ENCODE measurements around the gene BACH2.

The BACH2 gene

GRCh38 chr6:90107371-90107770 is 189.3 kb downstream of the BACH2 start:
- no peaks in the 10 kb centered on the region for H4K20me1 ChIP-seq (ENCODE audit: low read depth, low read length)
- no peaks in the 10 kb centered on the region for H3K9me3 ChIP-seq (ENCODE audit: insufficient read depth, low read length)
- no peak overlapping the region for H3K27ac ChIP-seq (ENCODE audit: low read depth, low read length)
- H3K9ac ChIP-seq (ENCODE audit: low read length) = no peak overlapping the region
- H3K4me2 ChIP-seq (ENCODE audit: low read depth, low read length, poor library complexity, severe bottlenecking) = no peak overlapping the region
- no peaks in the 10 kb centered on the region for H3F3A ChIP-seq (ENCODE audit: insufficient read depth)
- no peak overlapping the region for H2AFZ ChIP-seq (ENCODE audit: low read depth, low read length, severe bottlenecking)
- no peaks in the 10 kb centered on the region for H3K9me2 ChIP-seq (replicated peaks; ENCODE audit: insufficient read depth, low read length)
- no peaks in the 10 kb centered on the region for H3K36me3 ChIP-seq (ENCODE audit: low read length)
- no peaks in the 10 kb centered on the region for H3K79me2 ChIP-seq (ENCODE audit: insufficient read depth, low read length)
- H3K27me3 ChIP-seq (ENCODE audit: low read length) = no peaks in the 10 kb centered on the region
- H3K4me3 ChIP-seq (ENCODE audit: insufficient read depth, low read length, poor library complexity, severe bottlenecking) = no peak overlapping the region
- TF ChIP-seq CTCF (IDR thresholded peaks at IDR 0.05; ENCODE audit: insufficient read depth, low read length, poor library complexity, severe bottlenecking) (no peak), EZH2phosphoT487 (conservative IDR thresholded peaks at IDR 0.05; ENCODE audit: low read length) (no peak)

GRCh38 chr6:90106449-90106848 is 190.2 kb downstream of the BACH2 start:
- Histone ChIP-seq H3K79me2 (ENCODE audit: insufficient read depth, low read length) (no peaks in the 10 kb centered on the region), H3K9me2 (replicated peaks; ENCODE audit: insufficient read depth, low read length) (no peaks in the 10 kb centered on the region), H3K4me2 (ENCODE audit: low read depth, low read length, poor library complexity, severe bottlenecking) (no peak overlapping the region), H3K27me3 (ENCODE audit: low read length) (no peaks in the 10 kb centered on the region), H3K9ac (ENCODE audit: low read length) (no peak overlapping the region), H3K9me3 (ENCODE audit: insufficient read depth, low read length) (no peaks in the 10 kb centered on the region), H3K27ac (ENCODE audit: low read depth, low read length) (no peak overlapping the region), H3K36me3 (ENCODE audit: low read length) (0 out of 2 replicates have a peak, but pooled peaks cover 4% of the 10 kb centered on the region), H2AFZ (ENCODE audit: low read depth, low read length, severe bottlenecking) (no peak overlapping the region), H3F3A (ENCODE audit: insufficient read depth) (no peaks in the 10 kb centered on the region), H3K4me3 (ENCODE audit: insufficient read depth, low read length, poor library complexity, severe bottlenecking) (no peak overlapping the region), H4K20me1 (ENCODE audit: low read depth, low read length) (no peaks in the 10 kb centered on the region)
- TF ChIP-seq EZH2phosphoT487 (conservative IDR thresholded peaks at IDR 0.05; ENCODE audit: low read length) = no peak
- no peak for TF ChIP-seq CTCF (IDR thresholded peaks at IDR 0.05; ENCODE audit: insufficient read depth, low read length, poor library complexity, severe bottlenecking)

- H3K9ac ChIP-seq (ENCODE audit: low read length) = no peak overlapping the region
- no peak overlapping the region for H3K27ac ChIP-seq (ENCODE audit: low read depth, low read length)
- TF ChIP-seq EZH2phosphoT487 (conservative IDR thresholded peaks at IDR 0.05; ENCODE audit: low read length) = no peak
- no peak for TF ChIP-seq CTCF (IDR thresholded peaks at IDR 0.05; ENCODE audit: insufficient read depth, low read length, poor library complexity, severe bottlenecking)
- 0 out of 2 replicates have a peak, but pooled peaks cover 4% of the 10 kb centered on the region for H3K36me3 ChIP-seq (ENCODE audit: low read length)
- no peaks in the 10 kb centered on the region for H3K27me3 ChIP-seq (ENCODE audit: low read length)
- H2AFZ ChIP-seq (ENCODE audit: low read depth, low read length, severe bottlenecking) = no peak overlapping the region
- H3K9me2 ChIP-seq (replicated peaks; ENCODE audit: insufficient read depth, low read length) = no peaks in the 10 kb centered on the region
- H3K9me3 ChIP-seq (ENCODE audit: insufficient read depth, low read length) = no peaks in the 10 kb centered on the region
- H3K79me2 ChIP-seq (ENCODE audit: insufficient read depth, low read length) = no peaks in the 10 kb centered on the region
- no peaks in the 10 kb centered on the region for H4K20me1 ChIP-seq (ENCODE audit: low read depth, low read length)
- H3K4me2 ChIP-seq (ENCODE audit: low read depth, low read length, poor library complexity, severe bottlenecking) = no peak overlapping the region
- no peaks in the 10 kb centered on the region for H3F3A ChIP-seq (ENCODE audit: insufficient read depth)
- no peak overlapping the region for H3K4me3 ChIP-seq (ENCODE audit: insufficient read depth, low read length, poor library complexity, severe bottlenecking)
These were observed 191.0 kb downstream of the BACH2 start for GRCh38 chr6:90105506-90106170.
